IPS-NIHi7 (cell line): Measurements from ENCODE around the gene TTLL1.
A peak's percentile ranks its signal among the peaks of the same experiment; 100 is the strongest.

Source experiments
- DNase-seq: peaks from one replicate; pipeline ENCODE4 v3.0.0; 2012; ENCODE audit warnings: mixed read lengths; ENCODE audit errors: extremely low spot score

TTLL1 gene

GRCh38 chr22:42993651-42994275 is 95.4 kb downstream of the TTLL1 start:
- DNase-seq: no peak

GRCh38 chr22:42992886-42993479 is 96.2 kb downstream of the TTLL1 start:
- no peak for DNase-seq

GRCh38 chr22:42992092-42992491 is 97.1 kb downstream of the TTLL1 start:
- DNase-seq: no peak

DNA sequence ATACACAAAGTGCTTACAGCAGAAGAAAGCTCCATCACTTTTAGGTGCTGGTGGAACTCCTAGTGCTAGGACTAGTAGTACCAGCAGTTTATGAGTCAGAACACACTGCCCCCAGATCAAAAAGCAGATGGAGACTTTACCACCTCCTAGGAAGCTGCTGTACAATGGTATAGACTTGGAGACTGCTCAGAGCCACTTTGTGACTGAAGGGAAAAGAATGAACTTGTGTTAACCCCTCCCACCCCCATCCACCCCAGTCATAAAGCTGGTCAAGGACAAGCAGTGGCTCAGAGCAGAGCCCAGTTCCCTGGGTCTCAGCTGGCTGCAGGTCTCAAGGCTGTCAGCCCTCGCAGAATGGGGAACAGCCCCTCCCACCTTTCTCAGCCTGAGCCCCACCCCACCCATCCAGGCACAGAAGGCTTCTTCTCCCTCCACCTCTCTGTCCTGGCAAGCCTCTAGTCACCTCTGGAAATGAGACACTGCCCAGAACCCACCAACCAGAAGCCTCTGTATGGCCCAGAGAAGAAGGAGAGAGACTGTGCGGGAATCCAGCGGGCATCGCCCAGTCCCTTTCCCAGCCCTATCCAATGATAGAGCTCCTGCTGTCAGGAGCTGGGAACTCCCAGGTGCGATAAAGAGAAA is 98.1 kb downstream of the TTLL1 start:
- no peak for DNase-seq

GRCh38 chr22:42990131-42990838 is 98.9 kb downstream of the TTLL1 start:
- peak; percentile 48 for DNase-seq
